ENCODE data around the gene RNASET2. TPM values are rescaled to one million over a fixed set of nuclear protein-coding genes. Genes with fewer than 3 reads are reported as not detected.

Gene RNASET2
- total and polyA plus RNA-seq, 2 of the 13 experiments (the other 11 are each of a cell fraction or from before 2014, with no cell fraction given) = 44.6 to 597 TPM

DNA sequence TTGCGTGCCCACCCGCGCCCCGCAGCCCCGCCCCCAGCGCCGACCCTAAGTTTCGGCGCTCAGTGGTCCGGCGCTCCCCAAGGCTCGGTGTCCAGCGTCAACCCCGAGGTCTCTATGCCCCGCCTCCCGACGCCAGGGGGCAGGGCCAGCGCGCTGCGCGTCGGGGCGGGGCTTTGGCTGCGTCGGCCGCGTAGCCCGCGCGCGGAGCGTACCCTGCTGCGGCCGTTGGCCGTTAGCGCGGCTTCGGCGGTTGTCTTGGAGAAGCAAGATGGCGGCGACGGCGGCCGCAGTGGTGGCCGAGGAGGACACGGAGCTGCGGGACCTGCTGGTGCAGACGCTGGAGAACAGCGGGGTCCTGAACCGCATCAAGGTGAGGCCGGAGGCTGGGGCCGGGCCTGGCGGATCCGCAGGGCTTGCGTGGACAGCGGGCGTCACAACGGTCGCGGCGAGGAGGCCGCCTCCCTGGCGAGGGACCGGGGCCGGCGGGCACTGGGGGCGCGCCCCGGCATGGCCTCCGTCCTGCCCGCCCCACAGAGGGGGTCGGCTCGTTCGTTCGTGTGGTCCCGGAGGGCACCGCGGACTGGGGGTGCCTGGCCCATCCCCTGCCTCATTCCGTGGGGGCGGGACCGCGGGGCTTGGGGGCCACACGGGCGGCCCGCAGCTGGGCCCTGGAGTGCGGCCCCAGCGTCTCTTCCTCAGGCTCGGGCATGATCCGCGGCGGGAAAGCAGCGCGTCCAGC, 43.0 kb upstream of the RNASET2 start, which contains the start of gene CEP43 (continued):
- TF ChIP-seq, protein P1, sequence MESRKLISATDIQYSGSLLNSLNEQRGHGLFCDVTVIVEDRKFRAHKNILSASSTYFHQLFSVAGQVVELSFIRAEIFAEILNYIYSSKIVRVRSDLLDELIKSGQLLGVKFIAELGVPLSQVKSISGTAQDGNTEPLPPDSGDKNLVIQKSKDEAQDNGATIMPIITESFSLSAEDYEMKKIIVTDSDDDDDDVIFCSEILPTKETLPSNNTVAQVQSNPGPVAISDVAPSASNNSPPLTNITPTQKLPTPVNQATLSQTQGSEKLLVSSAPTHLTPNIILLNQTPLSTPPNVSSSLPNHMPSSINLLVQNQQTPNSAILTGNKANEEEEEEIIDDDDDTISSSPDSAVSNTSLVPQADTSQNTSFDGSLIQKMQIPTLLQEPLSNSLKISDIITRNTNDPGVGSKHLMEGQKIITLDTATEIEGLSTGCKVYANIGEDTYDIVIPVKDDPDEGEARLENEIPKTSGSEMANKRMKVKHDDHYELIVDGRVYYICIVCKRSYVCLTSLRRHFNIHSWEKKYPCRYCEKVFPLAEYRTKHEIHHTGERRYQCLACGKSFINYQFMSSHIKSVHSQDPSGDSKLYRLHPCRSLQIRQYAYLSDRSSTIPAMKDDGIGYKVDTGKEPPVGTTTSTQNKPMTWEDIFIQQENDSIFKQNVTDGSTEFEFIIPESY (CRISPR knock-in tag; IDR thresholded peaks at IDR 0.05) = 0 out of 2 replicates have a peak, but pooled peaks have one; percentile 3
- TF ChIP-seq PAF1 (CRISPR knock-in tag; IDR thresholded peaks at IDR 0.05) (no peak), HOXA9 (CRISPR knock-in tag; IDR thresholded peaks at IDR 0.05; ENCODE audit: borderline replicate concordance) (peak; percentile 79; the same call in 1 of the 2 replicates), GABPB1 (CRISPR knock-in tag; IDR thresholded peaks at IDR 0.05) (peak; percentile 65), ZFP41 (CRISPR knock-in tag; IDR thresholded peaks at IDR 0.05; ENCODE audit: borderline replicate concordance) (peak; percentile 87; the same call in 1 of the 2 replicates), SKI (IDR thresholded peaks at IDR 0.05; ENCODE audit: partially characterized antibody) (peak; percentile 64), ZFYVE20 (CRISPR knock-in tag; IDR thresholded peaks at IDR 0.05; ENCODE audit: borderline replicate concordance, low read depth) (peak; percentile 93), NKX3-1 (CRISPR knock-in tag; IDR thresholded peaks at IDR 0.05) (no peak; the same call in none of the 2 replicates), ZNF644 (CRISPR knock-in tag; IDR thresholded peaks at IDR 0.05; ENCODE audit: low read depth) (peak; percentile 42; the same call in 1 of the 2 replicates), CBX5 (CRISPR knock-in tag; IDR thresholded peaks at IDR 0.05; ENCODE audit: borderline replicate concordance) (no peak), YY1 (IDR thresholded peaks at IDR 0.05; ENCODE audit: insufficient read depth, insufficient replicate concordance, low read depth, low read length) (peak; percentile 99), ZNF350 (CRISPR knock-in tag; IDR thresholded peaks at IDR 0.05; ENCODE audit: borderline replicate concordance, low read depth) (no peak), CHCHD3 (CRISPR knock-in tag; IDR thresholded peaks at IDR 0.05) (peak; percentile 93; the same call in 1 of the 2 replicates), MATR3 (CRISPR knock-in tag; IDR thresholded peaks at IDR 0.05) (0 out of 2 replicates have a peak, but pooled peaks have one; percentile 17), ZFP62 (CRISPR knock-in tag; IDR thresholded peaks at IDR 0.05) (peak; percentile 67; the same call in 1 of the 2 replicates)
- TF ChIP-seq, protein P2, sequence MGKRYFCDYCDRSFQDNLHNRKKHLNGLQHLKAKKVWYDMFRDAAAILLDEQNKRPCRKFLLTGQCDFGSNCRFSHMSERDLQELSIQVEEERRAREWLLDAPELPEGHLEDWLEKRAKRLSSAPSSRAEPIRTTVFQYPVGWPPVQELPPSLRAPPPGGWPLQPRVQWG (CRISPR knock-in tag; IDR thresholded peaks at IDR 0.05; ENCODE audit: borderline replicate concordance, low read depth) = no peak
- TF ChIP-seq, protein P3, sequence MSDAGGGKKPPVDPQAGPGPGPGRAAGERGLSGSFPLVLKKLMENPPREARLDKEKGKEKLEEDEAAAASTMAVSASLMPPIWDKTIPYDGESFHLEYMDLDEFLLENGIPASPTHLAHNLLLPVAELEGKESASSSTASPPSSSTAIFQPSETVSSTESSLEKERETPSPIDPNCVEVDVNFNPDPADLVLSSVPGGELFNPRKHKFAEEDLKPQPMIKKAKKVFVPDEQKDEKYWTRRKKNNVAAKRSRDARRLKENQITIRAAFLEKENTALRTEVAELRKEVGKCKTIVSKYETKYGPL (CRISPR knock-in tag; IDR thresholded peaks at IDR 0.05) = peak; percentile 20; the same call in 1 of the 2 replicates
- TF ChIP-seq, protein P4, sequence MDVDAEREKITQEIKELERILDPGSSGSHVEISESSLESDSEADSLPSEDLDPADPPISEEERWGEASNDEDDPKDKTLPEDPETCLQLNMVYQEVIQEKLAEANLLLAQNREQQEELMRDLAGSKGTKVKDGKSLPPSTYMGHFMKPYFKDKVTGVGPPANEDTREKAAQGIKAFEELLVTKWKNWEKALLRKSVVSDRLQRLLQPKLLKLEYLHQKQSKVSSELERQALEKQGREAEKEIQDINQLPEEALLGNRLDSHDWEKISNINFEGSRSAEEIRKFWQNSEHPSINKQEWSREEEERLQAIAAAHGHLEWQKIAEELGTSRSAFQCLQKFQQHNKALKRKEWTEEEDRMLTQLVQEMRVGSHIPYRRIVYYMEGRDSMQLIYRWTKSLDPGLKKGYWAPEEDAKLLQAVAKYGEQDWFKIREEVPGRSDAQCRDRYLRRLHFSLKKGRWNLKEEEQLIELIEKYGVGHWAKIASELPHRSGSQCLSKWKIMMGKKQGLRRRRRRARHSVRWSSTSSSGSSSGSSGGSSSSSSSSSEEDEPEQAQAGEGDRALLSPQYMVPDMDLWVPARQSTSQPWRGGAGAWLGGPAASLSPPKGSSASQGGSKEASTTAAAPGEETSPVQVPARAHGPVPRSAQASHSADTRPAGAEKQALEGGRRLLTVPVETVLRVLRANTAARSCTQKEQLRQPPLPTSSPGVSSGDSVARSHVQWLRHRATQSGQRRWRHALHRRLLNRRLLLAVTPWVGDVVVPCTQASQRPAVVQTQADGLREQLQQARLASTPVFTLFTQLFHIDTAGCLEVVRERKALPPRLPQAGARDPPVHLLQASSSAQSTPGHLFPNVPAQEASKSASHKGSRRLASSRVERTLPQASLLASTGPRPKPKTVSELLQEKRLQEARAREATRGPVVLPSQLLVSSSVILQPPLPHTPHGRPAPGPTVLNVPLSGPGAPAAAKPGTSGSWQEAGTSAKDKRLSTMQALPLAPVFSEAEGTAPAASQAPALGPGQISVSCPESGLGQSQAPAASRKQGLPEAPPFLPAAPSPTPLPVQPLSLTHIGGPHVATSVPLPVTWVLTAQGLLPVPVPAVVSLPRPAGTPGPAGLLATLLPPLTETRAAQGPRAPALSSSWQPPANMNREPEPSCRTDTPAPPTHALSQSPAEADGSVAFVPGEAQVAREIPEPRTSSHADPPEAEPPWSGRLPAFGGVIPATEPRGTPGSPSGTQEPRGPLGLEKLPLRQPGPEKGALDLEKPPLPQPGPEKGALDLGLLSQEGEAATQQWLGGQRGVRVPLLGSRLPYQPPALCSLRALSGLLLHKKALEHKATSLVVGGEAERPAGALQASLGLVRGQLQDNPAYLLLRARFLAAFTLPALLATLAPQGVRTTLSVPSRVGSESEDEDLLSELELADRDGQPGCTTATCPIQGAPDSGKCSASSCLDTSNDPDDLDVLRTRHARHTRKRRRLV (CRISPR knock-in tag; IDR thresholded peaks at IDR 0.05) = no peak
- TF ChIP-seq, protein P5, sequence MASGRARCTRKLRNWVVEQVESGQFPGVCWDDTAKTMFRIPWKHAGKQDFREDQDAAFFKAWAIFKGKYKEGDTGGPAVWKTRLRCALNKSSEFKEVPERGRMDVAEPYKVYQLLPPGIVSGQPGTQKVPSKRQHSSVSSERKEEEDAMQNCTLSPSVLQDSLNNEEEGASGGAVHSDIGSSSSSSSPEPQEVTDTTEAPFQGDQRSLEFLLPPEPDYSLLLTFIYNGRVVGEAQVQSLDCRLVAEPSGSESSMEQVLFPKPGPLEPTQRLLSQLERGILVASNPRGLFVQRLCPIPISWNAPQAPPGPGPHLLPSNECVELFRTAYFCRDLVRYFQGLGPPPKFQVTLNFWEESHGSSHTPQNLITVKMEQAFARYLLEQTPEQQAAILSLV (CRISPR knock-in tag; IDR thresholded peaks at IDR 0.05; ENCODE audit: borderline replicate concordance) = peak; percentile 98

Measured in HepG2 (cell line).